Activated naive CD4-positive, alpha-beta T cell treated with anti-CD3 and anti-CD28 coated beads, Interleukin-2, amount 50 U/mL, for 72 hours (primary cell): ENCODE measurements around the gene ZNF774. TPM values are rescaled to one million over a fixed set of nuclear protein-coding genes. Genes with fewer than 3 reads are reported as not detected.
"Not testable (repeated sequence)": the region's sequence is repeated elsewhere in the genome, so short reads cannot be mapped to it uniquely, and the experiment has no call there.

ENCODE experiments used
- ATAC-seq, 2 donors: fragments of 150-1000 bp; cut with Tn5 transposase; 2 replicates each; pipeline ENCODE4 v1.10.0; 2021; ENCODE audit warnings: mild to moderate bottlenecking in 2 of 2, moderate library complexity in 2 of 2
- DNase-seq, 2 donors: peaks; one replicate each; pipeline ENCODE4 v3.0.0; 2021 to 2022; ENCODE audit warnings: low spot score in 2 of 2
- H3K27ac Mint-ChIP-seq, 2 donors: one replicate each; pipeline ENCODE4 v1.8.0; 2022; ENCODE audit warnings: mild to moderate bottlenecking in 2 of 2, mixed read lengths in 2 of 2
- H3K36me3 Mint-ChIP-seq, 2 donors: one replicate each; pipeline ENCODE4 v1.8.0; 2022; ENCODE audit warnings: mixed read lengths in 2 of 2
- H3K9me3 Mint-ChIP-seq, 2 donors: one replicate each; pipeline ENCODE4 v1.8.0; 2022; ENCODE audit warnings: mixed read lengths in 2 of 2
- total RNA-seq, 2 donors: library from RNA; stranded (reverse); gene quantifications; one replicate each; pipeline ENCODE4 v1.2.3, GENCODE V29; 2022

ZNF774 gene
- total RNA-seq, 2 donors from 2014 or later, result 0.50 to 0.99 TPM

- no peaks in the 10 kb centered on the region for H3K9me3 Mint-ChIP-seq
- no peak overlapping the region for H3K27ac Mint-ChIP-seq
- H3K36me3 Mint-ChIP-seq, result no peaks in the 10 kb centered on the region
- ATAC-seq, result peak in 1 of 2 donors; percentile 31
- DNase-seq, result no peak
Observed at GRCh38 chr15:90337256-90337655, 14.8 kb upstream of the ZNF774 start.

GRCh38 chr15:90338532-90338931, 13.6 kb upstream of the ZNF774 start:
- no peak overlapping the region for H3K27ac Mint-ChIP-seq
- H3K36me3 Mint-ChIP-seq, result no peaks in the 10 kb centered on the region
- ATAC-seq (no peak), DNase-seq (no peak)
- no peaks in the 10 kb centered on the region for H3K9me3 Mint-ChIP-seq

- no peak overlapping the region for H3K27ac Mint-ChIP-seq
- ATAC-seq (no peak), DNase-seq (no peak)
- H3K36me3 Mint-ChIP-seq, result no peaks in the 10 kb centered on the region
- H3K9me3 Mint-ChIP-seq, result peaks cover 0 to 3% of the 10 kb centered on the region in 2 donors
Observed at GRCh38 chr15:90340345-90340744, 11.7 kb upstream of the ZNF774 start.

- ATAC-seq, result no peak
- H3K9me3 Mint-ChIP-seq, result peaks cover 0 to 3% of the 10 kb centered on the region in 2 donors
- no peak overlapping the region for H3K27ac Mint-ChIP-seq
- H3K36me3 Mint-ChIP-seq, result no peaks in the 10 kb centered on the region
- DNase-seq, result no peak
Observed at GRCh38 chr15:90343302-90343790, 8.7 kb upstream of the ZNF774 start.

- no peak for ATAC-seq
- Mint-ChIP-seq H3K27ac (no peak overlapping the region), H3K36me3 (no peaks in the 10 kb centered on the region), H3K9me3 (peaks cover 0 to 3% of the 10 kb centered on the region in 2 donors)
- DNase-seq, result no peak
Observed at GRCh38 chr15:90344662-90345061, 7.4 kb upstream of the ZNF774 start.

GRCh38 chr15:90345857-90346256, 6.2 kb upstream of the ZNF774 start:
- peaks cover 0 to 3% of the 10 kb centered on the region in 2 donors for H3K9me3 Mint-ChIP-seq
- H3K36me3 Mint-ChIP-seq, result no peaks in the 10 kb centered on the region
- H3K27ac Mint-ChIP-seq, result no peak overlapping the region
- DNase-seq (no peak), ATAC-seq (no peak)

GRCh38 chr15:90347431-90348065, 4.5 kb upstream of the ZNF774 start:
- not testable (repeated sequence) for H3K36me3 Mint-ChIP-seq, ATAC-seq, DNase-seq, H3K9me3 Mint-ChIP-seq, H3K27ac Mint-ChIP-seq

- H3K27ac Mint-ChIP-seq, result no peak overlapping the region
- peaks cover 0 to 3% of the 10 kb centered on the region in 2 donors for H3K9me3 Mint-ChIP-seq
- no peaks in the 10 kb centered on the region for H3K36me3 Mint-ChIP-seq
- ATAC-seq (no peak), DNase-seq (no peak)
Observed at GRCh38 chr15:90348456-90348855, 3.6 kb upstream of the ZNF774 start.

GRCh38 chr15:90349072-90349471, 3.0 kb upstream of the ZNF774 start:
- H3K36me3 Mint-ChIP-seq, result no peaks in the 10 kb centered on the region
- ATAC-seq, result no peak
- DNase-seq, result no peak
- H3K27ac Mint-ChIP-seq, result no peak overlapping the region
- no peaks in the 10 kb centered on the region for H3K9me3 Mint-ChIP-seq

- DNase-seq, result no peak
- H3K36me3 Mint-ChIP-seq, result no peaks in the 10 kb centered on the region
- ATAC-seq, result no peak
- no peaks in the 10 kb centered on the region for H3K9me3 Mint-ChIP-seq
- no peak overlapping the region for H3K27ac Mint-ChIP-seq
Observed at GRCh38 chr15:90349821-90350220, 2.3 kb upstream of the ZNF774 start.

- peak; percentile 0 to 41 for ATAC-seq
- no peak for DNase-seq
- Mint-ChIP-seq H3K27ac (peak overlapping the region in 1 of 2 donors; percentile 87), H3K36me3 (no peaks in the 10 kb centered on the region), H3K9me3 (no peaks in the 10 kb centered on the region)
Observed at GRCh38 chr15:90351479-90352106, 491 bp upstream of the ZNF774 start.

- DNase-seq (no peak), ATAC-seq (no peak)
- Mint-ChIP-seq H3K36me3 (no peaks in the 10 kb centered on the region), H3K9me3 (no peaks in the 10 kb centered on the region), H3K27ac (no peak overlapping the region)
Observed at GRCh38 chr15:90354986-90355385, 2.9 kb downstream of the ZNF774 start.

GRCh38 chr15:90358124-90359033, 6.3 kb downstream of the ZNF774 start:
- DNase-seq (no peak), ATAC-seq (peak; percentile 50 to 56)
- Mint-ChIP-seq H3K9me3 (no peaks in the 10 kb centered on the region), H3K27ac (peak overlapping the region in 1 of 2 donors; percentile 14), H3K36me3 (no peaks in the 10 kb centered on the region)

GRCh38 chr15:90360746-90361145, 8.7 kb downstream of the ZNF774 start:
- Mint-ChIP-seq H3K9me3 (no peaks in the 10 kb centered on the region), H3K36me3 (no peaks in the 10 kb centered on the region), H3K27ac (no peak overlapping the region)
- ATAC-seq (no peak), DNase-seq (no peak)

GRCh38 chr15:90362936-90363212, 10.8 kb downstream of the ZNF774 start:
- Mint-ChIP-seq H3K27ac (no peak overlapping the region), H3K9me3 (no peaks in the 10 kb centered on the region), H3K36me3 (no peaks in the 10 kb centered on the region)
- ATAC-seq (no peak), DNase-seq (no peak)

GRCh38 chr15:90364251-90364650, 12.2 kb downstream of the ZNF774 start:
- peak overlapping the region in 1 of 2 donors; percentile 19 for H3K27ac Mint-ChIP-seq
- no peaks in the 10 kb centered on the region for H3K36me3 Mint-ChIP-seq
- DNase-seq (no peak), ATAC-seq (no peak)
- no peaks in the 10 kb centered on the region for H3K9me3 Mint-ChIP-seq

GRCh38 chr15:90365414-90366055, 13.5 kb downstream of the ZNF774 start:
- Mint-ChIP-seq H3K9me3 (no peaks in the 10 kb centered on the region), H3K36me3 (no peaks in the 10 kb centered on the region), H3K27ac (no peak overlapping the region)
- no peak for DNase-seq
- ATAC-seq, result no peak
